Psoas muscle (tissue), 8 donors: ENCODE data around the gene MBOAT7. TPM values are rescaled to one million over a fixed set of nuclear protein-coding genes. Genes with fewer than 3 reads are reported as not detected.
A peak's percentile ranks its signal among the peaks of the same experiment; 100 is the strongest.
"Not testable (repeated sequence)": the region's sequence is repeated elsewhere in the genome, so short reads cannot be mapped to it uniquely, and the experiment has no call there.

Experiments
- ATAC-seq, 4 donors: fragments of 200-7000 bp; cut with Tn5 transposase; one replicate each; pipeline ENCODE4 v1.9.1; 2020; ENCODE audit warnings: moderate library complexity in 3 of 4, mild to moderate bottlenecking in 2 of 4
- DNase-seq, 2 donors: peaks; one replicate each; pipeline ENCODE4 v3.0.0-alpha.2; 2020
- H3K27ac ChIP-seq: fragments of 200-600 bp; one replicate; pipeline ENCODE4 v1.8.0; 2022
- H3K27me3 ChIP-seq, 3 donors: fragments of 200-600 bp in 1 of 3; one replicate each; pipeline versions ENCODE4 v1.6.1 to v1.8.0; 2013 to 2022; ENCODE audit warnings: low read length in 2 of 3, mild to moderate bottlenecking in 2 of 3, moderate library complexity in 1 of 3; ENCODE audit not compliant: insufficient read depth in 3 of 3
- H3K36me3 ChIP-seq, 2 donors: fragments of 200-600 bp in 1 of 2; one replicate each; pipeline versions ENCODE4 v1.6.1 to v1.8.0; 2013 to 2022; ENCODE audit warnings: low read depth in 1 of 2, mild to moderate bottlenecking in 1 of 2, moderate library complexity in 1 of 2; ENCODE audit not compliant: insufficient read depth in 1 of 2
- H3K4me1 ChIP-seq: fragments of 200-600 bp; one replicate; pipeline ENCODE4 v1.8.0; 2022
- H3K4me3 ChIP-seq: fragments of 200-600 bp; one replicate; pipeline ENCODE4 v1.8.0; 2022; ENCODE audit warnings: mild to moderate bottlenecking
- H3K9me3 ChIP-seq: fragments of 200-600 bp; one replicate; pipeline ENCODE4 v1.8.0; 2022
- WGBS, 3 donors: extraction: QIAGEN DNeasy Blood & Tissue Kit; methylation state at CpG; one replicate each; pipeline versions ENCODE4 v1.1.6 to v1.1.7; 2013; 5-methylcytosine and 5-hydroxymethylcytosine counted together
- intact Hi-C, 2 donors: fragments of 100-400 bp; cut with DNase I; formaldehyde crosslinking; loops; one replicate each; pipeline versions ENCODE4 v1.11.0 to v1.14.2; 2022
- polyA plus RNA-seq, 3 donors: library from polyadenylated mRNA; stranded (reverse); fragments of 200-250 nt; gene quantifications; one replicate each; pipeline ENCODE4 v1.2.3, GENCODE V29; 2013
- total RNA-seq, 4 donors: library from RNA; stranded (reverse); fragmentation: NEBNext Ultra II Directional in 2 of 4; extraction: Animal tissue kit (Norgen Biotek cat#: 25700) in 2 of 4; gene quantifications; one replicate each; pipeline versions ENCODE4 v1.2.1 to v1.2.4, GENCODE V29; 2021 to 2023
- TF ChIP-seq, protein P1 (sequence below): fragments of 200-600 bp; IDR thresholded peaks from one replicate; pipeline ENCODE4 v1.8.0; 2022; ENCODE audit warnings: antibody characterized with exemption
- donor health status: healthy with polysubstance abuse.
- donor health status: DM: no; HTN: no; CAD: no; lungs with moderate emphysema.
- donor health status: Bipolar disorder and iron deficiency.
- donor health status: healthy.
- donor health status: DM: yes; HTN: yes; CAD: no.
- donor health status: DM: no; HTN: no; CAD: no.
- donor health status: DM: no; HTN: no; CAD: no.
- donor health status: DM: yes; HTN: yes; CAD: no.

MBOAT7 gene
- total and polyA plus RNA-seq, 7 donors, result 6.2 to 17.8 (median 10.1) TPM

DNA sequence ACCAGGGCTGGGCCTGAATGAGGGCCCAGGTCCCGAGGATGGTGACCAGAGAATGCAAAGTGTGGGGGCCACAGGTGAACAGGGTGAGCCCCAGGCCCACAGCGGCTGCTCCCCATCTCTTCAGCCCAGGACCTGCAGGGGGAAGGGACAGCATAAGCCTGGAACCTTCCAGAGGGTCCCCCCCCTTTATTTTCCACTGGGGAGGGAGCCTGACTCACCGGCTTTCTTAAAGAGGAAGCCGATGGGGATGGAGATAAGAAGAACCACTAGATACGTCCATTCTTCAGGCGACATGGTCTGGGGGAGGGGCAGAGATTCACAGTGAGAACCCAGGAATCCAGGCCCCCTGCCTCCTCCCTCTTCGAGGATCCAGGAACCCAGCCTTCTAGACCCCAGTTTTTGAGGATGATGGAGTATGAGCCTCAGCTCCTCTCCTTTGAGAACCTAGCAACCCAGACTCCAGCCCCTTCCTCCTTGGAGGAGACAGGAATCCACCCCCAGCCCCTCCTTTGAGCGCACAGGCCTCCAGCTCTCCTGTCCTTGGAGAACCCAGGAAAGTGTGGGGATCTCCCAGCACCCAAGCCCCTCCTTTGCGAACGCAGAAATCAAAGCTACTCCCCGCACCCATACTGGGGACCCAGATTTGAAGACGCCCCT is 1.0 kb downstream of the MBOAT7 start:
- Histone ChIP-seq H3K27ac (peak overlapping the region; percentile 99), H3K27me3 (no peaks in the 10 kb centered on the region), H3K9me3 (no peaks in the 10 kb centered on the region), H3K4me3 (peak overlapping the region; percentile 75), H3K4me1 (peaks cover 17% of the 10 kb centered on the region), H3K36me3 (peaks cover under 1 to 22% of the 10 kb centered on the region in 2 donors)
- intact Hi-C loops, result loop anchor here in 1 of 2 donors (5.0 kb wide), 1 partner anchor 666 kb away; no protein-coding TSS in a partner anchor
- DNase-seq (no peak), ATAC-seq (no peak)
- TF ChIP-seq, protein P1, sequence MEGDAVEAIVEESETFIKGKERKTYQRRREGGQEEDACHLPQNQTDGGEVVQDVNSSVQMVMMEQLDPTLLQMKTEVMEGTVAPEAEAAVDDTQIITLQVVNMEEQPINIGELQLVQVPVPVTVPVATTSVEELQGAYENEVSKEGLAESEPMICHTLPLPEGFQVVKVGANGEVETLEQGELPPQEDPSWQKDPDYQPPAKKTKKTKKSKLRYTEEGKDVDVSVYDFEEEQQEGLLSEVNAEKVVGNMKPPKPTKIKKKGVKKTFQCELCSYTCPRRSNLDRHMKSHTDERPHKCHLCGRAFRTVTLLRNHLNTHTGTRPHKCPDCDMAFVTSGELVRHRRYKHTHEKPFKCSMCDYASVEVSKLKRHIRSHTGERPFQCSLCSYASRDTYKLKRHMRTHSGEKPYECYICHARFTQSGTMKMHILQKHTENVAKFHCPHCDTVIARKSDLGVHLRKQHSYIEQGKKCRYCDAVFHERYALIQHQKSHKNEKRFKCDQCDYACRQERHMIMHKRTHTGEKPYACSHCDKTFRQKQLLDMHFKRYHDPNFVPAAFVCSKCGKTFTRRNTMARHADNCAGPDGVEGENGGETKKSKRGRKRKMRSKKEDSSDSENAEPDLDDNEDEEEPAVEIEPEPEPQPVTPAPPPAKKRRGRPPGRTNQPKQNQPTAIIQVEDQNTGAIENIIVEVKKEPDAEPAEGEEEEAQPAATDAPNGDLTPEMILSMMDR, result no peak
- 34 to 42% (median 42%) methylated on average over 11 to 12 of the region's 12 CpGs for WGBS, 3 donors

DNA sequence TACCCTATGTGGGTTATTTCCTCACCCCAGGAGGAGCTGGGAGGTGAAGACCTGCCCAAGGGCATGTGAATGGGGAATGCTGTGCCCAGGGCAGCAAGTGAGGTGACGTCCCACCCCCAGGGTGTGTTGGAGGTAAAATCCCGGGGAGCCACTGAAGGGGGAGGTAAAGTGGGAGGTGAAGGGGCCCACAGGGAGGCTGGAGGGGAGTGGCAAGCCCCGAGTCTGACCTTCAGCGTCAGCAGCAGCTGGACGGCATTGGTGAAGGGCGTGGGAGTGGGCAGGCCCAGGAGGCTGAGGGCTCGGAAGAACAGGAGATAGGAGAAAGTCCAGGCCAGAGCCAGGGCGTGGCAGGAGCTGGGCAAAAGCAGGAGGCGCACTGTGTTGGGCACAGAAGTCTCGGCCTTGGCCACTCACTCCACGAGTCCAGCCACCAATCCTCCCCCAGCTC is 2.4 kb downstream of the MBOAT7 start:
- TF ChIP-seq, protein P1, result no peak
- Histone ChIP-seq H3K4me3 (no peak overlapping the region), H3K4me1 (peaks cover 12% of the 10 kb centered on the region), H3K27me3 (no peaks in the 10 kb centered on the region), H3K36me3 (peaks cover 0 to 8% of the 10 kb centered on the region in 2 donors), H3K9me3 (no peaks in the 10 kb centered on the region), H3K27ac (no peak overlapping the region)
- intact Hi-C loops, result loop anchor here in 1 of 2 donors (5.0 kb wide), 1 partner anchor 665 kb away; no protein-coding TSS in a partner anchor
- DNase-seq, result peak; percentile 29 to 50
- no peak for ATAC-seq
- 90 to 96% (median 93%) methylated on average over 11 of the region's 11 CpGs for WGBS, 3 donors

DNA sequence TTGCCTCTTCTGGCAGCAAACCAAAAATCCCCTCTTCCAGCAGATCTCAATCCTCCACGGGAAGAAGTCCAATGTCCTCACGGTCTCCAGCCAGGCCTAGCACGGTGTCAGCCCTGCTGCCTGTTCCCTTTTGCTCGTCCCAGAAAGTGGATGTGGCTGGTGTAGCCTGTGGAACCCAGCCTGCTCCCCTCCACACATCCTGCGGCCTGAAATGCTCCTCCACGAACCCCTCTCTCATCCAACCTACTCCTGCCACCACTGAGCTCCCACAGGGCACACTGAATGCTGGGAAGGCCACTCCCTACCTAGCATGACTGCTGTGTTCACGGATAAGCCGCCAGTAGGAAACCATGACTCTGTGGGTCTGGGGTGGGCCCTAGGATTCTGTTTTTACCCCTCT is 3.0 kb downstream of the MBOAT7 start:
- no peaks in the 10 kb centered on the region for H3K27me3 ChIP-seq
- 81 to 87% (median 83%) methylated on average over 8 of the region's 8 CpGs for WGBS, 3 donors
- no peak for ATAC-seq
- H3K4me1 ChIP-seq, result peaks cover 8% of the 10 kb centered on the region
- H3K36me3 ChIP-seq, result peaks cover 0 to 5% of the 10 kb centered on the region in 2 donors
- H3K4me3 ChIP-seq, result no peak overlapping the region
- peak in 1 of 2 donors; percentile 23 for DNase-seq
- TF ChIP-seq, protein P1, result no peak
- no peaks in the 10 kb centered on the region for H3K9me3 ChIP-seq
- intact Hi-C loops, result loop anchor here in 1 of 2 donors (5.0 kb wide), 1 partner anchor 664 kb away; no protein-coding TSS in a partner anchor
- H3K27ac ChIP-seq, result no peak overlapping the region

DNA sequence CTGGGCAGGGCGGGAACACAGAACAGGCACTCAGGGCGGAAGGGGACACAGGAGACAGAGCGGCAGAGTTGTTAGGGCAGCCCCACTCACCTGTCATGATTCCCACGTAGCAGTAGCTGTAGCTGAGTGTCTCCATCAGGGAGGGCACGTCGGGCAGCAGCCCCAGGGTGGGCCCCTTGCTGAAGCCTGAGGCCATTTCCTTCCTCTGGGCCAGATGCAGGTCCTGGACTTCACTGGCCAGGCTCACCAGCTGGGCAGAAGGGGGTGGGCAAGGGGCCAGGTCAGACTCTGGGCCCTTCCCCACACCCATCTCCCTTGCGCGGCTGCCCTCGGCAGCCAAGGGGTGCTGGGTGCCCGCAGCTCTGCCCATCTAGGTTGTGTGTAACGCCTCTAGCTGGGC is 5.9 kb downstream of the MBOAT7 start:
- DNase-seq (peak in 1 of 2 donors; percentile 44), ATAC-seq (no peak)
- TF ChIP-seq, protein P1, result no peak
- peaks cover 0 to 12% of the 10 kb centered on the region in 2 donors for H3K36me3 ChIP-seq
- no peak overlapping the region for H3K27ac ChIP-seq
- no peak overlapping the region for H3K4me3 ChIP-seq
- WGBS, 3 donors, result 87 to 92% (median 88%) methylated on average over 10 to 11 of the region's 11 CpGs
- no peaks in the 10 kb centered on the region for H3K27me3 ChIP-seq
- intact Hi-C loops, result no loop called here
- H3K9me3 ChIP-seq, result no peaks in the 10 kb centered on the region
- H3K4me1 ChIP-seq, result peaks cover 4% of the 10 kb centered on the region

DNA sequence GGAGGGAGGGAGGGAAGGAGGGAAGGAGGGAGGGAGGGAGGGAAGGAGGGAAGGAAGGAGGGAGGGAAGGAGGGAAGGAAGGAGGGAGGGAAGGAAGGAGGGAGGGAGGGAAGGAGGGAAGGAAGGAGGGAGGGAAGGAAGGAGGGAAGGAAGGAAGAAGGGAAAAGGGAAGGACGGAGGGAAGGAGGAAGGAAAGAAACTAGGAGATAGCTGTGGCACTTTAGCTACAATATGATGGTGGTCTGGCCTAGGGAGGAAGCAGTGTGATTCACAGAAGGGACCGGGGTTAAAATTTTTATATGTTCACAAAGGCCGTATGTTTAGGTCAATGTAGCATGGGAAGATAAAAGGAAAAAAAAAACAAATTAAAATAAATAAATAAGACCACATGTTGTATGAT is 7.5 kb downstream of the MBOAT7 start:
- H3K4me3 ChIP-seq, H3K27ac ChIP-seq, H3K9me3 ChIP-seq, intact Hi-C loops, DNase-seq, H3K36me3 ChIP-seq, H3K27me3 ChIP-seq, H3K4me1 ChIP-seq, ATAC-seq: not testable (repeated sequence)
- WGBS, 3 donors, result 88 to 98% (median 96%) methylated on average over 3 of the region's 3 CpGs
